HG03460 (cell line): Measurements from ENCODE around the gene FNDC3A.
"Not testable (repeated sequence)": the region's sequence is repeated elsewhere in the genome, so short reads cannot be mapped to it uniquely, and the experiment has no call there.

Experiments
- ATAC-seq: cut with Tn5 transposase; IDR thresholded peaks from one replicate; pipeline ENCODE4 v1.9.1; 2021; ENCODE audit not compliant: unreplicated experiment

Gene FNDC3A

GRCh38 chr13:49132479-49133002 lies 156.8 kb downstream of the FNDC3A start:
- no peak for ATAC-seq

GRCh38 chr13:49134305-49134704 lies 158.6 kb downstream of the FNDC3A start:
- no peak for ATAC-seq

GRCh38 chr13:49137138-49137643 lies 161.5 kb downstream of the FNDC3A start:
- not testable (repeated sequence) for ATAC-seq

- ATAC-seq, result no peak
These were observed 165.3 kb downstream of the FNDC3A start for GRCh38 chr13:49140910-49141611.

- no peak for ATAC-seq
These were observed 171.2 kb downstream of the FNDC3A start for GRCh38 chr13:49146950-49147355.

GRCh38 chr13:49148405-49148804 lies 172.7 kb downstream of the FNDC3A start:
- ATAC-seq, result no peak

GRCh38 chr13:49157955-49158584 lies 182.4 kb downstream of the FNDC3A start:
- ATAC-seq, result not testable (repeated sequence)

GRCh38 chr13:49163162-49163561 lies 187.4 kb downstream of the FNDC3A start:
- ATAC-seq, result not testable (repeated sequence)

GRCh38 chr13:49164712-49165111 lies 189.0 kb downstream of the FNDC3A start:
- no peak for ATAC-seq

GRCh38 chr13:49165798-49166752 lies 190.4 kb downstream of the FNDC3A start:
- no peak for ATAC-seq

GRCh38 chr13:49171359-49171758 lies 195.6 kb downstream of the FNDC3A start:
- ATAC-seq, result no peak

GRCh38 chr13:49183672-49184325 lies 208.1 kb downstream of the FNDC3A start:
- ATAC-seq, result no peak

GRCh38 chr13:49184621-49185020 lies 208.9 kb downstream of the FNDC3A start:
- ATAC-seq, result no peak

GRCh38 chr13:49185264-49185663 lies 209.6 kb downstream of the FNDC3A start:
- no peak for ATAC-seq

GRCh38 chr13:49190901-49191300 lies 215.2 kb downstream of the FNDC3A start:
- ATAC-seq, result no peak

- ATAC-seq, result no peak
These were observed 230.9 kb downstream of the FNDC3A start for GRCh38 chr13:49206641-49207040.

- ATAC-seq, result no peak
These were observed 232.9 kb downstream of the FNDC3A start for GRCh38 chr13:49208619-49209018.

GRCh38 chr13:49210114-49210513 lies 234.4 kb downstream of the FNDC3A start:
- ATAC-seq, result no peak

GRCh38 chr13:49210669-49211068 lies 235.0 kb downstream of the FNDC3A start:
- ATAC-seq, result no peak

- ATAC-seq, result no peak
These were observed 237.8 kb downstream of the FNDC3A start for GRCh38 chr13:49213539-49213938.
